ENCODE data around the gene SSMEM1. TPM values are rescaled to one million over a fixed set of nuclear protein-coding genes. Genes with fewer than 3 reads are reported as not detected.

The SSMEM1 gene
- total and polyA plus RNA-seq, 2 of the 4 experiments (the other 2 are of a cell fraction) = 0.07 TPM; not detected in 1

GRCh38 chr7:130196476-130196875 lies 11.2 kb upstream of the SSMEM1 start:
- ChIA-PET POLR2A (ENCODE audit: unreplicated experiment) (no interaction called here), CTCF (no interaction called here)
- Histone ChIP-seq H3K9ac (ENCODE audit: low read depth, low read length) (no peak overlapping the region), H3K56ac (ENCODE audit: extremely low read depth, insufficient read depth, low read length) (no peak overlapping the region), H3K79me1 (ENCODE audit: low read depth in 1 of 2, low read length in 2 of 2) (peaks cover 0 to 4% of the 10 kb centered on the region in 2 experiments; a peak in 3 of 4 replicates), H3K9me3 (ENCODE audit: control insufficient read depth, insufficient read depth, low read length) (no peaks in the 10 kb centered on the region), H2BK15ac (ENCODE audit: low read depth, low read length) (no peak overlapping the region), H3K4me3 (ENCODE audit: insufficient read depth, low read depth, low read length) (no peak overlapping the region), H2BK20ac (ENCODE audit: low read depth, low read length) (no peak overlapping the region), H2AFZ (replicated peaks; ENCODE audit: low read length, poor library complexity) (no peak overlapping the region), H4K5ac (ENCODE audit: low read depth, low read length) (no peak overlapping the region), H3K18ac (ENCODE audit: low read depth, low read length) (no peak overlapping the region), H4K8ac (ENCODE audit: low read depth in 2 of 2, low read length in 2 of 2) (no peak overlapping the region), H3K27ac (ENCODE audit: insufficient read depth, low read length) (no peak overlapping the region), H3K27me3 (ENCODE audit: control insufficient read depth, insufficient read depth, low read length) (no peaks in the 10 kb centered on the region), H2AK9ac (replicated peaks; ENCODE audit: low read depth, low read length, poor library complexity) (no peak overlapping the region), H3K4ac (ENCODE audit: low read depth, low read length) (no peak overlapping the region), H2BK5ac (ENCODE audit: low read depth, low read length, poor library complexity, severe bottlenecking) (no peak overlapping the region), H3K14ac (replicated peaks; ENCODE audit: low read depth, low read length) (no peak overlapping the region), H2AK5ac (ENCODE audit: low read depth, low read length) (no peak overlapping the region), H4K20me1 (ENCODE audit: insufficient read depth, low read length) (no peaks in the 10 kb centered on the region), H3K4me2 (ENCODE audit: low read depth, low read length) (no peak overlapping the region), H4K91ac (ENCODE audit: insufficient read depth, low read depth, low read length) (no peak overlapping the region), H3K23ac (ENCODE audit: low read depth, low read length) (no peak overlapping the region), H3K4me1 (ENCODE audit: control insufficient read depth, insufficient read depth, low read length) (no peaks in the 10 kb centered on the region), H3K9me1 (ENCODE audit: insufficient read depth, low read length) (no peaks in the 10 kb centered on the region), H3K36me3 (ENCODE audit: control insufficient read depth, insufficient read depth, low read length) (peaks cover 17% of the 10 kb centered on the region), H2BK120ac (ENCODE audit: low read depth, low read length) (no peak overlapping the region)
- in situ Hi-C loops (cut with MboI; ENCODE audit: low sequenced_read_pairs) (no loop called here), intact Hi-C loops (cut with micrococcal nuclease) (no loop called here), dilution Hi-C loops (cut with HindIII; ENCODE audit: low sequenced_read_pairs, unreplicated experiment) (no loop called here)
- DNase-seq (no peak), ATAC-seq (ENCODE audit: low read depth) (no peak)
- TF ChIP-seq POLR2A (IDR thresholded peaks at IDR 0.05; ENCODE audit: low read depth, low read length) = no peak
- TF ChIP-seq ELK1 (IDR thresholded peaks at IDR 0.05; ENCODE audit: borderline replicate concordance, low read depth, low read length) = no peak
- TF ChIP-seq RAD21 (IDR thresholded peaks at IDR 0.05; ENCODE audit: low read length) = no peak
- TF ChIP-seq MXI1 (IDR thresholded peaks at IDR 0.05; ENCODE audit: borderline replicate concordance, low read depth, low read length) = no peak
- no peak for TF ChIP-seq RFX5 (IDR thresholded peaks at IDR 0.05; ENCODE audit: low read depth, low read length)
- TF ChIP-seq MAFK (IDR thresholded peaks at IDR 0.05; ENCODE audit: low read depth, low read length) = no peak
- TF ChIP-seq BHLHE40 (IDR thresholded peaks at IDR 0.05; ENCODE audit: low read depth, low read length) = no peak
- TF ChIP-seq CTCF (conservative IDR thresholded peaks at IDR 0.05; ENCODE audit: low read depth, low read length) = no peak
- TF ChIP-seq CEBPB (IDR thresholded peaks at IDR 0.05; ENCODE audit: low read depth, low read length) = no peak
- TF ChIP-seq CHD1 (IDR thresholded peaks at IDR 0.05; ENCODE audit: low read depth, low read length) = no peak
- TF ChIP-seq USF2 (IDR thresholded peaks at IDR 0.05; ENCODE audit: low read depth, low read length) = no peak
- TF ChIP-seq RCOR1 (IDR thresholded peaks at IDR 0.05; ENCODE audit: insufficient replicate concordance, low read length) = no peak
- no peak for TF ChIP-seq FOS (IDR thresholded peaks at IDR 0.05; ENCODE audit: low read depth, low read length)
- no TSS peak for BruUV-seq (replicated peaks)
- WGBS, 2 experiments (ENCODE audit: extremely low coverage in 2 of 2, insufficient read length in 1 of 2) = no CpG with 5 or more reads among the region's 2 CpGs

All from IMR-90 (cell line).